ENCODE measurements around the gene DNAJB5.
"Not testable (repeated sequence)": the region's sequence is repeated elsewhere in the genome, so short reads cannot be mapped to it uniquely, and the experiment has no call there.

- TF ChIP-seq CTCF (conservative IDR thresholded peaks at IDR 0.05 in 1 of 2, IDR thresholded peaks at IDR 0.05 in 1 of 2; ENCODE audit: low read depth in 1 of 2, low read length in 2 of 2); EZH2 (IDR thresholded peaks at IDR 0.05; ENCODE audit: low read length, missing control alignments): not testable (repeated sequence)
Measured at GRCh38 chr9:35004299-35004698, 14.8 kb downstream of the DNAJB5 start.

Data from fibroblast of lung (primary cell).